H1 (cell line): ENCODE measurements around the gene ROR1. TPM values are rescaled to one million over a fixed set of nuclear protein-coding genes. Genes with fewer than 3 reads are reported as not detected.
A peak's percentile ranks its signal among the peaks of the same experiment; 100 is the strongest.

Source experiments
- CTCF ChIA-PET: fragments of 300-600 bp; sonication (Branson Sonifier 250); formaldehyde crosslinking; loops from one replicate; lab custom pipeline; 2021; ENCODE audit not compliant: partially characterized antibody; lab: Charles Lee
- POLR2A ChIA-PET: fragments of 300-600 bp; sonication (Branson Sonifier 250); formaldehyde crosslinking; loops from one replicate; lab custom pipeline; 2021; ENCODE audit warnings: inconsistent platforms; ENCODE audit not compliant: partially characterized antibody; lab: Charles Lee
- DNase-seq, 2 experiments: peaks; one replicate each; pipeline versions ENCODE4 v3.0.0 to v3.0.0-alpha.2; 2010 to 2022; ENCODE audit warnings: low spot score in 2 of 2, low read depth in 1 of 2, mixed read lengths in 1 of 2
- FAIRE-seq: peaks from 2 replicates; lab custom pipeline; 2011; peaks lifted over from hg19 to GRCh38; lab: Jason Lieb, UNC
- H2AFZ ChIP-seq: 2 replicates; pipeline ENCODE4 v1.8.1; 2012; ENCODE audit warnings: low read length, inconsistent platforms
- H2AK5ac ChIP-seq: 2 replicates; pipeline ENCODE4 v1.6.1; 2013; ENCODE audit warnings: low read depth, low read length
- H2BK120ac ChIP-seq: replicated peaks from 2 replicates; pipeline ENCODE3; 2013; ENCODE audit warnings: low read depth, low read length, inconsistent platforms
- H2BK12ac ChIP-seq: 2 replicates; pipeline ENCODE4 v1.6.1; 2013; ENCODE audit warnings: low read depth, low read length
- H2BK15ac ChIP-seq: 2 replicates; pipeline ENCODE4 v1.6.1; 2013; ENCODE audit warnings: low read length
- H2BK20ac ChIP-seq: 2 replicates; pipeline ENCODE4 v1.6.1; 2013; ENCODE audit warnings: low read length
- H2BK5ac ChIP-seq: 2 replicates; pipeline ENCODE4 v1.6.1; 2013; ENCODE audit warnings: low read depth, low read length
- H3K14ac ChIP-seq: 2 replicates; pipeline ENCODE4 v1.6.1; 2013; ENCODE audit warnings: inconsistent platforms; ENCODE audit not compliant: insufficient read length
- H3K18ac ChIP-seq: 2 replicates; pipeline ENCODE4 v1.6.1; 2013; ENCODE audit warnings: low read length; ENCODE audit errors: extremely low read depth
- H3K23ac ChIP-seq: 2 replicates; pipeline ENCODE4 v1.6.1; 2013; ENCODE audit warnings: inconsistent platforms; ENCODE audit not compliant: insufficient read length
- H3K23me2 ChIP-seq: 2 replicates; pipeline ENCODE4 v1.6.1; 2013; ENCODE audit warnings: low read depth, low read length
- H3K27ac ChIP-seq: 2 replicates; pipeline ENCODE4 v1.6.1; 2011; ENCODE audit warnings: low read depth, low read length, inconsistent platforms
- H3K27me3 ChIP-seq, 4 experiments: replicated peaks in 1 of 4; 1 replicate in 1 of 4; 2 replicates in 3 of 4; pipeline versions ENCODE4 v1.6.1 to v1.8.1; 2011 to 2013; ENCODE audit warnings: low read length in 3 of 4, mild to moderate bottlenecking in 3 of 4, inconsistent platforms in 2 of 4, mixed read lengths in 2 of 4, moderate library complexity in 1 of 4; ENCODE audit not compliant: control insufficient read depth in 3 of 4, insufficient read depth in 3 of 4; ENCODE audit errors: extremely low read depth in 1 of 4
- H3K36me3 ChIP-seq, 4 experiments: 2 replicates each; pipeline versions ENCODE4 v1.6.1 to v1.8.1; 2011 to 2013; ENCODE audit warnings: mild to moderate bottlenecking in 4 of 4, low read length in 3 of 4, moderate library complexity in 2 of 4, control low read depth in 1 of 4, inconsistent platforms in 1 of 4; ENCODE audit not compliant: insufficient read depth in 4 of 4, control insufficient read depth in 2 of 4
- H3K4ac ChIP-seq: replicated peaks from 2 replicates; pipeline ENCODE3; 2013; ENCODE audit warnings: low read length, low read depth, mixed read lengths, inconsistent platforms; ENCODE audit not compliant: insufficient read length
- H3K4me1 ChIP-seq, 4 experiments: replicated peaks in 1 of 4; 1 replicate in 1 of 4; 2 replicates in 3 of 4; pipeline versions ENCODE4 v1.6.1 to v1.8.1; 2011 to 2013; ENCODE audit warnings: low read length in 3 of 4, inconsistent platforms in 2 of 4, mixed read lengths in 1 of 4; ENCODE audit not compliant: insufficient read depth in 4 of 4, control insufficient read depth in 3 of 4
- H3K4me2 ChIP-seq, 2 experiments: 2 replicates each; pipeline versions ENCODE4 v1.6.1 to v1.8.1; 2011 to 2013; ENCODE audit warnings: low read depth in 2 of 2, low read length in 2 of 2, control low read depth in 1 of 2, inconsistent platforms in 1 of 2, mild to moderate bottlenecking in 1 of 2; ENCODE audit not compliant: insufficient read depth in 1 of 2
- H3K4me3 ChIP-seq, 4 experiments: fragments of 200-600, 300-600 bp in 1 of 4; sonication (generic), shearing (Covaris generic), sonication (Bioruptor Twin) in 1 of 4; 2 replicates each; pipeline versions ENCODE4 v1.5.1 to v1.8.1; 2011 to 2016; ENCODE audit warnings: low read length in 4 of 4, low read depth in 3 of 4, control low read depth in 2 of 4, inconsistent platforms in 2 of 4, mild to moderate bottlenecking in 2 of 4, mixed read lengths in 1 of 4, moderate library complexity in 1 of 4; ENCODE audit not compliant: insufficient read depth in 2 of 4; ENCODE audit errors: extremely low read depth in 1 of 4
- H3K56ac ChIP-seq: replicated peaks from 2 replicates; pipeline ENCODE3; 2013; ENCODE audit warnings: low read depth, mild to moderate bottlenecking, mixed read lengths, low read length, inconsistent platforms; ENCODE audit not compliant: insufficient read length
- H3K79me1 ChIP-seq: 2 replicates; pipeline ENCODE4 v1.6.1; 2013; ENCODE audit warnings: low read depth, low read length, control low read depth
- H3K79me2 ChIP-seq, 2 experiments: 2 replicates each; pipeline versions ENCODE4 v1.6.1 to v1.8.1; 2012 to 2013; ENCODE audit warnings: low read length in 2 of 2, mild to moderate bottlenecking in 2 of 2, inconsistent platforms in 1 of 2; ENCODE audit not compliant: insufficient read depth in 2 of 2, control insufficient read depth in 1 of 2
- H3K9ac ChIP-seq, 4 experiments: replicated peaks in 1 of 4; 1 replicate in 1 of 4; 2 replicates in 3 of 4; pipeline versions ENCODE4 v1.6.1 to v1.8.1; 2011 to 2013; ENCODE audit warnings: low read depth in 3 of 4, low read length in 3 of 4, control low read depth in 2 of 4, mild to moderate bottlenecking in 2 of 4, moderate library complexity in 2 of 4, inconsistent platforms in 1 of 4; ENCODE audit errors: extremely low read depth in 1 of 4
- H3K9me3 ChIP-seq, 2 experiments: 2 replicates each; pipeline versions ENCODE4 v1.6.1 to v1.8.1; 2012 to 2013; ENCODE audit warnings: mild to moderate bottlenecking in 2 of 2, moderate library complexity in 2 of 2, control low read depth in 1 of 2, inconsistent platforms in 1 of 2, low read depth in 1 of 2, low read length in 1 of 2, mixed read lengths in 1 of 2; ENCODE audit not compliant: insufficient read depth in 2 of 2
- H4K20me1 ChIP-seq, 2 experiments: replicated peaks in 1 of 2; 2 replicates each; pipeline versions ENCODE3 to v1.8.1; 2011 to 2013; ENCODE audit warnings: inconsistent platforms in 2 of 2, low read length in 2 of 2, mild to moderate bottlenecking in 1 of 2; ENCODE audit not compliant: insufficient read depth in 2 of 2, control insufficient read depth in 1 of 2
- H4K5ac ChIP-seq: 2 replicates; pipeline ENCODE4 v1.6.1; 2013; ENCODE audit warnings: low read length, low read depth, mixed read lengths, inconsistent platforms; ENCODE audit not compliant: insufficient read length
- H4K8ac ChIP-seq: 2 replicates; pipeline ENCODE4 v1.8.0; 2013; ENCODE audit warnings: mild to moderate bottlenecking, moderate library complexity, low read length, inconsistent platforms; ENCODE audit not compliant: insufficient read depth; ENCODE audit errors: extremely low read depth
- H4K91ac ChIP-seq: replicated peaks from 2 replicates; pipeline ENCODE3; 2013; ENCODE audit warnings: low read length, mixed read lengths, inconsistent platforms; ENCODE audit not compliant: insufficient read length
- ASH2L ChIP-seq: fragments of 200-600, 300-600 bp; sonication (generic); IDR thresholded peaks from one replicate; pipeline ENCODE4 v1.7.1; 2017; ENCODE audit warnings: low read length
- EZH2 ChIP-seq: fragments of 200-600 bp; sonication (generic); IDR thresholded peaks from 2 replicates; pipeline ENCODE4 v1.7.1; 2012; ENCODE audit warnings: low read depth, mild to moderate bottlenecking, moderate library complexity, low read length, inconsistent platforms; ENCODE audit not compliant: severe bottlenecking
- SAP30 ChIP-seq: fragments of 300-600 bp; sonication (generic); IDR thresholded peaks from 2 replicates; pipeline ENCODE4 v1.7.1; 2012; ENCODE audit warnings: low read length, moderate library complexity, mild to moderate bottlenecking, inconsistent platforms; ENCODE audit not compliant: insufficient read depth, insufficient replicate concordance
- SIN3A ChIP-seq, 2 experiments: IDR thresholded peaks in 1 of 2; conservative IDR thresholded peaks in 1 of 2; 2 replicates each; pipeline ENCODE4 v1.6.1; 2011 to 2012; ENCODE audit warnings: low read length in 2 of 2, improper control_type of control experiment in 1 of 2, low read depth in 1 of 2, mild to moderate bottlenecking in 1 of 2
- WGBS, 2 experiments: shearing (Covaris generic) in 1 of 2; methylation state at CpG; one replicate each; pipeline versions ENCODE4 v1.1.6 to v1.1.7; 2013 to 2015; ENCODE audit warnings: low lambda C conversion rate in 2 of 2, mixed read lengths in 2 of 2, inconsistent platforms in 1 of 2, low coverage in 1 of 2, missing lambda C conversion rate in 1 of 2; ENCODE audit not compliant: insufficient replicate concordance in 2 of 2, insufficient coverage in 1 of 2, insufficient read length in 1 of 2; ENCODE audit errors: extremely low coverage in 1 of 2, missing lambda C conversion rate in 1 of 2; 5-methylcytosine and 5-hydroxymethylcytosine counted together
- polyA plus RNA-seq, 7 experiments: library from polyadenylated mRNA; depleted of rRNA in 3 of 7; stranded (reverse) in 5 of 7; unstranded in 2 of 7; fragments of >200 nt in 5 of 7; fragments of 200-250 nt in 2 of 7; gene quantifications; 1 replicate in 5 of 7; 2 replicates in 1 of 7; 4 replicates in 1 of 7; pipeline versions ENCODE4 v1.2.1 to v1.2.3, GENCODE V29; 2011 to 2013; ENCODE audit warnings: missing spikeins in 2 of 7, mixed read lengths in 2 of 7
- total RNA-seq: library from RNA; stranded (reverse); fragmentation: NEBNext Ultra II Directional; extraction: Animal tissue kit (Norgen Biotek cat#: 25700); gene quantifications from 2 replicates; pipeline ENCODE4 v1.2.1, GENCODE V29; 2021

ROR1 gene
- total and polyA plus RNA-seq, 2 of the 8 experiments (the other 6 are each of a cell fraction or from before 2014, with no cell fraction given), result 33.6 to 73.6 TPM

DNA sequence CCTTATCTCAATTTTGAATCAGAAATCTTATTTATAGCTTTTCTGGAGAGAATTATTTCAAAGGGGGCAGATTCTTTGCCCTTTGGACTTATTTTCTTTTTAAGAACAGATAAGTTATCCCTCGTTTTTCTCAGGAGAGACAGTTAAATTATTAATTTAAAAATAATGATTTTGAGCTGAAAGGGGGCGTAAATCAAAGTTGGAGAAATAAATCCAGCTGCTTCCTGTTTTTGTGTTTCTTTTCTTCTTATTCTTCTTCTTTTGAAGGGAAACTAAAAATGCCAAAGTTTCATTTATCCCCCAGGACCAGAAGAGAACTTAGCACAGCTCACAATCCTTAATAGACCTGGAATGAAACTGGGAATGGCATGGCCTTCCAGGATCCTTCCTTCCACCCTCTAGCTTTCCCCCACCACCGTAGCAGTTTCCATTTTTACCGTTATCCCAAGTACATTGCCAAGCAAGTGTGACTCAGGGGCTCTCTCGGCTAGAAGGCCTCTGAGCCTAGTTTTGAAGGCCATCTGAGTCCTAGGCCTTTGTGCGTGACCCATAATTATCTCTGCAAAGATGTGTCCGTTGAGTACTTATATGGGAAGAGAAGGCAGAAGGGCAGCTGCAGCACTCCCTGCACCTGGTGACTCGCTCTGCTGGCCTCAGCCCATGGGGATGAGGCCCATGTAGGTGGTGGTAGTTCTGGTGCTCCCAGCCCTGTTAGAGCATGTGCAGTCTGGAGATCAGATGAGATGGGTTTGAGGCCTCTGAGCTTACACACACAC lies 181.7 kb downstream of the ROR1 start:
- H3K27ac ChIP-seq, result no peak overlapping the region
- peaks cover 2 to 13% of the 10 kb centered on the region in 2 experiments for H4K20me1 ChIP-seq
- H4K8ac ChIP-seq, result no peak overlapping the region
- H2BK20ac ChIP-seq, result no peak overlapping the region
- no peak overlapping the region for H2BK15ac ChIP-seq
- H2BK12ac ChIP-seq, result no peak overlapping the region
- 0 out of 2 replicates have a peak overlapping the region, but pooled peaks have one; percentile 22 for H2BK5ac ChIP-seq
- ChIA-PET POLR2A (no interaction called here), CTCF (interaction anchor here (0.7 to 2.4 kb wide), 9 partner anchors 8 to 281 kb away, joined by 3 to 9 read pairs (median 4); no protein-coding TSS in a partner anchor)
- no peak overlapping the region for H4K91ac ChIP-seq
- H4K5ac ChIP-seq, result no peak overlapping the region
- H3K9ac ChIP-seq, result no peak overlapping the region
- TF ChIP-seq SIN3A (conservative IDR thresholded peaks at IDR 0.05 in 1 of 2, IDR thresholded peaks at IDR 0.05 in 1 of 2; ENCODE audit: low read depth in 1 of 2, low read length in 2 of 2), result no peak
- TF ChIP-seq ASH2L, result no peak
- no peak for TF ChIP-seq SAP30
- no peak for TF ChIP-seq EZH2
- no peak overlapping the region for H3K23ac ChIP-seq
- H3K4ac ChIP-seq, result no peak overlapping the region
- no peak overlapping the region for H3K4me2 ChIP-seq
- peaks cover 0 to 9% (median 1%) of the 10 kb centered on the region in 4 experiments; a peak in 1 of 8 replicates for H3K36me3 ChIP-seq
- peaks cover 9% of the 10 kb centered on the region; the same call in 1 of the 2 replicates for H3K79me1 ChIP-seq
- no peaks in the 10 kb centered on the region for H3K27me3 ChIP-seq
- peaks cover 0 to 3% (median 2%) of the 10 kb centered on the region in 4 experiments; a peak in 5 of 7 replicates for H3K4me1 ChIP-seq
- no peak overlapping the region for H2AFZ ChIP-seq
- peaks cover 5 to 13% of the 10 kb centered on the region in 2 experiments; a peak in 3 of 4 replicates for H3K9me3 ChIP-seq
- FAIRE-seq, result no peak
- 92% methylated on average over 8 of the region's 8 CpGs; no CpG with 5 or more reads in 1 of the 2 experiments for WGBS, 2 experiments
- DNase-seq, result no peak
- peaks cover 0 to 90% of the 10 kb centered on the region in 2 experiments; a peak in 3 of 4 replicates for H3K79me2 ChIP-seq
- H3K56ac ChIP-seq, result no peak overlapping the region
- no peak overlapping the region for H2BK120ac ChIP-seq
- H2AK5ac ChIP-seq, result no peak overlapping the region
- no peak overlapping the region for H3K14ac ChIP-seq
- H3K4me3 ChIP-seq, result no peak overlapping the region
- peak overlapping the region; percentile 51; the same call in 1 of the 2 replicates for H3K18ac ChIP-seq
- no peaks in the 10 kb centered on the region; the same call in 1 of the 2 replicates for H3K23me2 ChIP-seq
